SU-DHL-6 (cell line): Measurements from ENCODE around the gene HCFC1.

Source experiments
- H2AFZ ChIP-seq: fragments of 200-600 bp; sonication (generic); 2 replicates; pipeline ENCODE4 v1.6.1; 2014; ENCODE audit warnings: low read depth, mild to moderate bottlenecking, moderate library complexity, mixed read lengths, antibody characterized with exemption, low read length; ENCODE audit not compliant: severe bottlenecking
- H3F3A ChIP-seq: fragments of 200-600 bp; shearing (Covaris generic); 2 replicates; pipeline ENCODE4 v1.6.0; 2016; ENCODE audit warnings: antibody characterized with exemption, mild to moderate bottlenecking; ENCODE audit not compliant: insufficient read depth
- H3K27ac ChIP-seq: fragments of 200-600 bp; sonication (generic); 2 replicates; pipeline ENCODE4 v1.5.1; 2016; ENCODE audit warnings: low read depth, mild to moderate bottlenecking, low read length, moderate library complexity, mixed read lengths
- H3K27me3 ChIP-seq: fragments of 200-600 bp; sonication (generic), shearing (Covaris generic); 2 replicates; pipeline ENCODE4 v1.6.0; 2014; ENCODE audit warnings: mild to moderate bottlenecking, low read length
- H3K36me3 ChIP-seq: fragments of 200-600 bp; sonication (generic); 2 replicates; pipeline ENCODE4 v1.6.1; 2014; ENCODE audit warnings: mild to moderate bottlenecking, low read length, mixed read lengths
- H3K4me2 ChIP-seq: fragments of 300-600, 200-600 bp; shearing (Covaris generic), sonication (generic); 2 replicates; pipeline ENCODE4 v1.6.0; 2014; ENCODE audit warnings: low read length, low read depth, mild to moderate bottlenecking; ENCODE audit not compliant: poor library complexity, severe bottlenecking
- H3K4me3 ChIP-seq: fragments of 200-600 bp; sonication (generic); 2 replicates; pipeline ENCODE4 v1.5.1; 2014; ENCODE audit warnings: antibody characterized with exemption, low read length, mild to moderate bottlenecking, mixed read lengths; ENCODE audit not compliant: insufficient read depth, poor library complexity, severe bottlenecking
- H3K79me2 ChIP-seq: fragments of 200-600 bp; sonication (generic); 2 replicates; pipeline ENCODE4 v1.6.1; 2014; ENCODE audit warnings: mild to moderate bottlenecking, low read length, moderate library complexity; ENCODE audit not compliant: insufficient read depth
- H3K9ac ChIP-seq: fragments of 200-600 bp; sonication (generic); 2 replicates; pipeline ENCODE4 v1.7.0; 2014; ENCODE audit warnings: mild to moderate bottlenecking, low read length
- H3K9me2 ChIP-seq: fragments of 200-600 bp; sonication (generic); replicated peaks from 2 replicates; pipeline ENCODE4 v1.6.1; 2014; ENCODE audit warnings: low read length; ENCODE audit not compliant: insufficient read depth
- H3K9me3 ChIP-seq: fragments of 200-600 bp; sonication (generic); 2 replicates; pipeline ENCODE4 v1.6.1; 2014; ENCODE audit warnings: low read length, mixed read lengths; ENCODE audit not compliant: insufficient read depth
- H4K20me1 ChIP-seq: fragments of 200-600 bp; sonication (generic); 2 replicates; pipeline ENCODE4 v1.6.1; 2014; ENCODE audit warnings: low read depth, mild to moderate bottlenecking, antibody characterized with exemption, low read length, moderate library complexity, mixed read lengths
- EZH2phosphoT487 ChIP-seq: fragments of 200-600 bp; sonication (generic), shearing (Covaris generic); conservative IDR thresholded peaks from 2 replicates; pipeline ENCODE4 v1.6.1; 2018; ENCODE audit warnings: mild to moderate bottlenecking, antibody characterized with exemption, low read length, moderate library complexity, mixed read lengths
- TF ChIP-seq, protein P1 (sequence below): fragments of 200-600 bp; sonication (generic); IDR thresholded peaks from one replicate; pipeline ENCODE4 v1.5.1; 2017; ENCODE audit warnings: antibody characterized with exemption, mild to moderate bottlenecking, low read length, moderate library complexity; ENCODE audit not compliant: insufficient read depth, poor library complexity, severe bottlenecking

Gene HCFC1

DNA sequence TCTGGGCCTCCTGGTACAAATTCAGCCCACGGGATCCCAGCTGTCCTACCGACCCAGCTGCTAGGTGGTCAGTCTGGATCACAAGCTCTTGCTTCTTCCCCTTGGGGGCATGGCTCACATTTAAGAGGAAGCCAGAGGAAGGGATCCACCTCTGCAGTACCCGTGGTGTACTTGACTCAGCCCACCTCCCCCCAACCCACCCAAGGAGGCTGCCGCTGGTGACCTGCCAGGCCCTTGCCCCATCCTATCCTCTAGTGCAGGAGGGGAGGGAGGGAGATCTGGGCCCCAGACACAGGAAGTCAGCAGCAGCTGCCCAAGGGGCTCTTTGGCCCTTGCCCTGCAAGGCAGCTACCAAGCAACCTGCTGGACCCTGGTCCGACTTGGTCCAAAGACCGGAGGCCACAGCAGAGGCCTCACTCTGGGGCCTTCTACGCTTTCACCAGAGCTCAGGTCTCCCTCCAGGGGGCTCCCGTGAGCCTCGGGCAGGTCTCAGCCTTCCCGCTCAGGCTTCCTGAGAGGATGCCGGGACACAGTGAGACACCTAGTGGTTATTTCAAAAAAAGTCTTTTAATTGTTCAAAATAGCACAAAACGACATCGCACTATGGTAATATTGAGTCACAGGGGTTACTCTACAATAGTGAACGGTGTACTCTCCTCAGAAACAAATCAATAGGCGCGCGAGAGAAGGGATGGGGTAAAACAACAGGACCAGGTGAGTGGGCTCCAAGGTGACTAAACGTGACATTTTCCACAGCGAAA lies 24.4 kb downstream of the HCFC1 start:
- no peaks in the 10 kb centered on the region for H4K20me1 ChIP-seq
- H3K79me2 ChIP-seq: no peaks in the 10 kb centered on the region
- H3K9ac ChIP-seq: no peak overlapping the region
- no peak overlapping the region for H3K27ac ChIP-seq
- TF ChIP-seq, protein P1, sequence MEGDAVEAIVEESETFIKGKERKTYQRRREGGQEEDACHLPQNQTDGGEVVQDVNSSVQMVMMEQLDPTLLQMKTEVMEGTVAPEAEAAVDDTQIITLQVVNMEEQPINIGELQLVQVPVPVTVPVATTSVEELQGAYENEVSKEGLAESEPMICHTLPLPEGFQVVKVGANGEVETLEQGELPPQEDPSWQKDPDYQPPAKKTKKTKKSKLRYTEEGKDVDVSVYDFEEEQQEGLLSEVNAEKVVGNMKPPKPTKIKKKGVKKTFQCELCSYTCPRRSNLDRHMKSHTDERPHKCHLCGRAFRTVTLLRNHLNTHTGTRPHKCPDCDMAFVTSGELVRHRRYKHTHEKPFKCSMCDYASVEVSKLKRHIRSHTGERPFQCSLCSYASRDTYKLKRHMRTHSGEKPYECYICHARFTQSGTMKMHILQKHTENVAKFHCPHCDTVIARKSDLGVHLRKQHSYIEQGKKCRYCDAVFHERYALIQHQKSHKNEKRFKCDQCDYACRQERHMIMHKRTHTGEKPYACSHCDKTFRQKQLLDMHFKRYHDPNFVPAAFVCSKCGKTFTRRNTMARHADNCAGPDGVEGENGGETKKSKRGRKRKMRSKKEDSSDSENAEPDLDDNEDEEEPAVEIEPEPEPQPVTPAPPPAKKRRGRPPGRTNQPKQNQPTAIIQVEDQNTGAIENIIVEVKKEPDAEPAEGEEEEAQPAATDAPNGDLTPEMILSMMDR: peak; percentile 84
- no peak for TF ChIP-seq EZH2phosphoT487
- H3K4me3 ChIP-seq: no peak overlapping the region
- no peaks in the 10 kb centered on the region for H3K36me3 ChIP-seq
- H3K27me3 ChIP-seq: no peaks in the 10 kb centered on the region
- H3K9me3 ChIP-seq: no peaks in the 10 kb centered on the region
- no peak overlapping the region for H3K4me2 ChIP-seq
- H2AFZ ChIP-seq: no peak overlapping the region
- peaks cover 8% of the 10 kb centered on the region for H3F3A ChIP-seq
- no peaks in the 10 kb centered on the region for H3K9me2 ChIP-seq

DNA sequence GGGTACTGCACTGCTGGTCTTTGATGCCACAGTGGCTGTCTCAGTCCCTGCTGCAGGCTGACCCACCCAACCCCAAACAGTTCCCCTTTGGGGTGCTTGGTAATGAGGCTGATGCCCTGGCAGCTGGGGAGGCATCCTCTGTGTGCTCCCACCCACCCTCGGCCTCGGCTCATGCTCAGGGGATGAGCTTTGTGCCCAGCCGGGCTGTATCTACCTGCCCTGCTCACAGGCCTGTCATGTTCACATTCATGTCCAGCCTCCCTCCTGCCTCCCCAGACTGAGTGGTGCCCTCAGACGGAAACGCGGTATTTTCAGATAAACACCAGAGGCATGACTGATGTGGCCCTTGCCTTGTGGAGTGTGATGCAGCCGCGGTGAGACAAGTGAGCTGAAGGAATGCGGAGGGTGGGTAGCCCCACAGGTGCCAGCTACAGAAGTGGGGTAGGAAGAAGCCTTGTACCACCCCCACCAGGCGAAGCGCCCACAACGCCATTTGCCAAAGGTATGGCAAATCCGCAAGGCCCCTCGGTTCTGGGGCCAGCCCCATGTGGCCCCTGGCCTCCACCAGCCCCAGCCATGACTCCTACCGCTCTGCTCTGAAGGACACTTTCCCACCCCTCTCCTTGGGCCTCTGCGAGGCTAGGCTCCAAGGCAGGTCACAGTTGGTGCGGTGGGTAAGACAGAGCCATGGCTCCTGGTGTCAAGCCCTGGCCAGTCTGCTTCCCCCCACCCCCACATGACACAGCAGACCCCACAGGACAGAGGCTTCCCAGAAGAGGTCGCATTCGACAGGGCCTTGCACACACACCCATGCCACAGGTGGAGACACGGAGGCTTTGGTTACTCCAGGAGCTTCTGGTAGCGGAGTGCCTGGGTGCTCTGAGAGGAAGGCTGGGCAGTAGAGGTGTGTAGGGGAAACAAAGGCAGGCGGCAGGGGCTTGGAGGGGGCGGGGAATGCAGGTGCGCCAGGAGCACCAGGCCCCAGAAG lies 25.4 kb downstream of the HCFC1 start:
- H3K27me3 ChIP-seq: no peaks in the 10 kb centered on the region
- no peaks in the 10 kb centered on the region for H3K9me2 ChIP-seq
- H3K36me3 ChIP-seq: no peaks in the 10 kb centered on the region
- H3K79me2 ChIP-seq: no peaks in the 10 kb centered on the region
- no peak overlapping the region for H2AFZ ChIP-seq
- H4K20me1 ChIP-seq: no peaks in the 10 kb centered on the region
- H3K4me2 ChIP-seq: no peak overlapping the region
- TF ChIP-seq, protein P1: no peak
- TF ChIP-seq EZH2phosphoT487: no peak
- no peak overlapping the region for H3K9ac ChIP-seq
- H3K27ac ChIP-seq: no peak overlapping the region
- H3K9me3 ChIP-seq: no peaks in the 10 kb centered on the region
- H3K4me3 ChIP-seq: no peak overlapping the region
- peaks cover 8% of the 10 kb centered on the region for H3F3A ChIP-seq

DNA sequence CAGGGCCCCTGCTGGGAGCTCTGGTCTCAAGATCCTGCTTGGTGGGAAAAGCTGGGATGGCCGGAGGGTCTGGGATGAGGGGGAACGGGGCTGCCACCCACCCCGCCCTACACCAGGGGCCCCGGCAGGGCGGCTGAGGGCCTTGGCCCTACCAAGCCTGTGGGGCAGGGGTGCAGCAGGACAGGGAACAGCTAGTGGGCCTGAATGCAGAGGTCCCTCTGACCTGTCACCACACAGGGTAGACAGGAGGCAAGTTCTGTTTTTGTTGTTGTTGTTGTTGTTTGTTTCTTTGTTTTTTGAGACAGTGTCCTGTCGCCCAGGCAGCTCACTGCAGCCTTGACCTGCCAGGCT lies 26.8 kb downstream of the HCFC1 start:
- no peaks in the 10 kb centered on the region for H3K9me2 ChIP-seq
- H4K20me1 ChIP-seq: no peaks in the 10 kb centered on the region
- no peak overlapping the region for H3K9ac ChIP-seq
- no peak overlapping the region for H3K4me2 ChIP-seq
- H3F3A ChIP-seq: peaks cover 8% of the 10 kb centered on the region
- no peaks in the 10 kb centered on the region for H3K9me3 ChIP-seq
- H3K4me3 ChIP-seq: no peak overlapping the region
- no peaks in the 10 kb centered on the region for H3K27me3 ChIP-seq
- H3K27ac ChIP-seq: no peak overlapping the region
- H2AFZ ChIP-seq: no peak overlapping the region
- no peaks in the 10 kb centered on the region for H3K36me3 ChIP-seq
- H3K79me2 ChIP-seq: no peaks in the 10 kb centered on the region
- no peak for TF ChIP-seq EZH2phosphoT487
- TF ChIP-seq, protein P1: no peak
